Stimulated activated effector memory CD8-positive, alpha-beta T cell treated with anti-CD3 and anti-CD28 coated beads, Interleukin-12 subunit alpha, Interleukin-12 subunit beta, amount 100 ng/mL, for 72 hours (primary cell): ENCODE data around the gene HSD17B4.
"Not testable (repeated sequence)": the region's sequence is repeated elsewhere in the genome, so short reads cannot be mapped to it uniquely, and the experiment has no call there.

ENCODE experiments used
- ATAC-seq: fragments of 150-1000 bp; cut with Tn5 transposase; 2 replicates; pipeline ENCODE4 v1.10.0; 2021
- DNase-seq, 2 donors: peaks; one replicate each; pipeline ENCODE4 v3.0.0; 2021 to 2022; ENCODE audit warnings: low spot score in 2 of 2
- H3K27ac Mint-ChIP-seq: one replicate; pipeline ENCODE4 v1.8.0; 2022; ENCODE audit warnings: mild to moderate bottlenecking, mixed read lengths
- H3K36me3 Mint-ChIP-seq: one replicate; pipeline ENCODE4 v1.8.0; 2022; ENCODE audit warnings: mild to moderate bottlenecking, mixed read lengths
- H3K4me1 Mint-ChIP-seq: one replicate; pipeline ENCODE4 v1.8.0; 2022; ENCODE audit warnings: mixed read lengths
- H3K4me3 Mint-ChIP-seq: one replicate; pipeline ENCODE4 v1.8.0; 2022; ENCODE audit warnings: mild to moderate bottlenecking, mixed read lengths
- H3K9me3 Mint-ChIP-seq: one replicate; pipeline ENCODE4 v1.8.0; 2022; ENCODE audit warnings: mixed read lengths

The HSD17B4 gene

GRCh38 chr5:119452060-119452372, 281 bp upstream of the HSD17B4 start:
- peaks cover 9% of the 10 kb centered on the region for H3K36me3 Mint-ChIP-seq
- H3K9me3 Mint-ChIP-seq, result no peaks in the 10 kb centered on the region
- peaks cover 8% of the 10 kb centered on the region for H3K4me1 Mint-ChIP-seq
- DNase-seq (no peak), ATAC-seq (no peak)
- peak overlapping the region; percentile 96 for H3K4me3 Mint-ChIP-seq
- H3K27ac Mint-ChIP-seq, result peak overlapping the region; percentile 90

GRCh38 chr5:119453040-119453373, 710 bp downstream of the HSD17B4 start:
- H3K27ac Mint-ChIP-seq, result peak overlapping the region; percentile 90
- H3K36me3 Mint-ChIP-seq, result peaks cover 14% of the 10 kb centered on the region
- peak overlapping the region; percentile 96 for H3K4me3 Mint-ChIP-seq
- DNase-seq (no peak), ATAC-seq (peak; percentile 43)
- no peaks in the 10 kb centered on the region for H3K9me3 Mint-ChIP-seq
- H3K4me1 Mint-ChIP-seq, result peaks cover 8% of the 10 kb centered on the region

- no peak for ATAC-seq
- DNase-seq, result no peak
- Mint-ChIP-seq H3K9me3 (no peaks in the 10 kb centered on the region), H3K4me1 (peaks cover 14% of the 10 kb centered on the region), H3K4me3 (no peak overlapping the region), H3K36me3 (peaks cover 18% of the 10 kb centered on the region), H3K27ac (no peak overlapping the region)
These were observed 1.9 kb downstream of the HSD17B4 start for GRCh38 chr5:119454171-119454570.

- Mint-ChIP-seq H3K4me1 (peaks cover 22% of the 10 kb centered on the region), H3K4me3 (no peak overlapping the region), H3K36me3 (peaks cover 20% of the 10 kb centered on the region), H3K9me3 (no peaks in the 10 kb centered on the region), H3K27ac (no peak overlapping the region)
- DNase-seq (no peak), ATAC-seq (no peak)
These were observed 6.8 kb downstream of the HSD17B4 start for GRCh38 chr5:119458911-119459632.

- DNase-seq, result no peak
- H3K27ac Mint-ChIP-seq, result no peak overlapping the region
- peaks cover 11% of the 10 kb centered on the region for H3K36me3 Mint-ChIP-seq
- H3K4me3 Mint-ChIP-seq, result no peak overlapping the region
- no peak for ATAC-seq
- H3K9me3 Mint-ChIP-seq, result peaks cover 18% of the 10 kb centered on the region
- H3K4me1 Mint-ChIP-seq, result peaks cover 30% of the 10 kb centered on the region
These were observed 13.3 kb downstream of the HSD17B4 start for GRCh38 chr5:119465640-119466039.

- H3K36me3 Mint-ChIP-seq, result peaks cover 23% of the 10 kb centered on the region
- DNase-seq (no peak), ATAC-seq (no peak)
- peaks cover 25% of the 10 kb centered on the region for H3K4me1 Mint-ChIP-seq
- no peak overlapping the region for H3K4me3 Mint-ChIP-seq
- no peak overlapping the region for H3K27ac Mint-ChIP-seq
- peaks cover 18% of the 10 kb centered on the region for H3K9me3 Mint-ChIP-seq
These were observed 16.0 kb downstream of the HSD17B4 start for GRCh38 chr5:119468286-119468685.

- H3K36me3 Mint-ChIP-seq, result peaks cover 24% of the 10 kb centered on the region
- no peak overlapping the region for H3K4me3 Mint-ChIP-seq
- peaks cover 16% of the 10 kb centered on the region for H3K4me1 Mint-ChIP-seq
- ATAC-seq (no peak), DNase-seq (no peak)
- peaks cover 18% of the 10 kb centered on the region for H3K9me3 Mint-ChIP-seq
- H3K27ac Mint-ChIP-seq, result no peak overlapping the region
These were observed 17.9 kb downstream of the HSD17B4 start for GRCh38 chr5:119470105-119470763.

GRCh38 chr5:119470851-119471451, 18.7 kb downstream of the HSD17B4 start:
- no peak for ATAC-seq
- no peak for DNase-seq
- peaks cover 31% of the 10 kb centered on the region for H3K36me3 Mint-ChIP-seq
- peaks cover 18% of the 10 kb centered on the region for H3K9me3 Mint-ChIP-seq
- H3K4me1 Mint-ChIP-seq, result peaks cover 9% of the 10 kb centered on the region
- no peak overlapping the region for H3K27ac Mint-ChIP-seq
- H3K4me3 Mint-ChIP-seq, result no peak overlapping the region

- ATAC-seq (no peak), DNase-seq (no peak)
- H3K4me1 Mint-ChIP-seq, result no peaks in the 10 kb centered on the region
- no peak overlapping the region for H3K27ac Mint-ChIP-seq
- no peak overlapping the region for H3K4me3 Mint-ChIP-seq
- H3K36me3 Mint-ChIP-seq, result peaks cover 40% of the 10 kb centered on the region
- H3K9me3 Mint-ChIP-seq, result peaks cover 14% of the 10 kb centered on the region
These were observed 20.9 kb downstream of the HSD17B4 start for GRCh38 chr5:119473241-119473640.

- peaks cover 63% of the 10 kb centered on the region for H3K36me3 Mint-ChIP-seq
- H3K4me3 Mint-ChIP-seq, result no peak overlapping the region
- no peak for DNase-seq
- no peaks in the 10 kb centered on the region for H3K4me1 Mint-ChIP-seq
- no peak overlapping the region for H3K27ac Mint-ChIP-seq
- ATAC-seq, result no peak
- no peaks in the 10 kb centered on the region for H3K9me3 Mint-ChIP-seq
These were observed 24.0 kb downstream of the HSD17B4 start for GRCh38 chr5:119476341-119476740.

GRCh38 chr5:119478781-119479180, 26.5 kb downstream of the HSD17B4 start:
- Mint-ChIP-seq H3K27ac (no peak overlapping the region), H3K9me3 (no peaks in the 10 kb centered on the region), H3K36me3 (peaks cover 61% of the 10 kb centered on the region), H3K4me1 (no peaks in the 10 kb centered on the region), H3K4me3 (no peak overlapping the region)
- no peak for DNase-seq
- ATAC-seq, result no peak

- not testable (repeated sequence) for H3K27ac Mint-ChIP-seq, H3K9me3 Mint-ChIP-seq, H3K4me1 Mint-ChIP-seq, H3K4me3 Mint-ChIP-seq, ATAC-seq, DNase-seq
- H3K36me3 Mint-ChIP-seq, result peaks cover 52% of the 10 kb centered on the region
These were observed 28.3 kb downstream of the HSD17B4 start for GRCh38 chr5:119480629-119481028.

- no peaks in the 10 kb centered on the region for H3K9me3 Mint-ChIP-seq
- H3K36me3 Mint-ChIP-seq, result peaks cover 41% of the 10 kb centered on the region
- H3K27ac Mint-ChIP-seq, result no peak overlapping the region
- H3K4me1 Mint-ChIP-seq, result no peaks in the 10 kb centered on the region
- H3K4me3 Mint-ChIP-seq, result no peak overlapping the region
- no peak for DNase-seq
- ATAC-seq, result no peak
These were observed 30.9 kb downstream of the HSD17B4 start for GRCh38 chr5:119483155-119483554.

GRCh38 chr5:119484884-119485283, 32.6 kb downstream of the HSD17B4 start:
- no peak for ATAC-seq
- H3K27ac Mint-ChIP-seq, result no peak overlapping the region

GRCh38 chr5:119501671-119502179, 49.4 kb downstream of the HSD17B4 start:
- peaks cover 19% of the 10 kb centered on the region for H3K36me3 Mint-ChIP-seq
- no peak overlapping the region for H3K4me3 Mint-ChIP-seq
- ATAC-seq (no peak), DNase-seq (no peak)
- no peak overlapping the region for H3K27ac Mint-ChIP-seq
- H3K9me3 Mint-ChIP-seq, result peaks cover 3% of the 10 kb centered on the region
- H3K4me1 Mint-ChIP-seq, result no peaks in the 10 kb centered on the region

More at GRCh38 chr5:119484884-119485283, 32.6 kb downstream of the HSD17B4 start:
- H3K9me3 Mint-ChIP-seq, result no peaks in the 10 kb centered on the region
- H3K36me3 Mint-ChIP-seq, result peaks cover 23% of the 10 kb centered on the region
- no peak overlapping the region for H3K4me3 Mint-ChIP-seq
- no peak for DNase-seq
- no peaks in the 10 kb centered on the region for H3K4me1 Mint-ChIP-seq

GRCh38 chr5:119503939-119504338, 51.6 kb downstream of the HSD17B4 start:
- H3K4me3 Mint-ChIP-seq, ATAC-seq, H3K27ac Mint-ChIP-seq, H3K9me3 Mint-ChIP-seq, DNase-seq, H3K4me1 Mint-ChIP-seq: not testable (repeated sequence)
- peaks cover 17% of the 10 kb centered on the region for H3K36me3 Mint-ChIP-seq
